GM10266 (cell line): Measurements from ENCODE around the gene ADAM33.

Experiments used
- DNase-seq: peaks from one replicate; pipeline ENCODE4 v3.0.0; 2012; ENCODE audit errors: extremely low spot score
- CTCF ChIP-seq: IDR thresholded peaks from 2 replicates; pipeline ENCODE4 v1.5.1; 2012; ENCODE audit warnings: mild to moderate bottlenecking, low read depth; ENCODE audit not compliant: control insufficient read depth, insufficient read depth; ENCODE audit errors: missing control alignments

ADAM33 gene

GRCh38 chr20:3727401-3728021 is 45.7 kb upstream of the ADAM33 start:
- no peak for TF ChIP-seq CTCF
- no peak for DNase-seq

- no peak for DNase-seq
- TF ChIP-seq CTCF = no peak
These were observed 42.5 kb upstream of the ADAM33 start for GRCh38 chr20:3724356-3724755.

GRCh38 chr20:3723284-3723683 is 41.5 kb upstream of the ADAM33 start:
- TF ChIP-seq CTCF = no peak
- DNase-seq = no peak

- no peak for DNase-seq
- TF ChIP-seq CTCF = no peak
These were observed 40.1 kb upstream of the ADAM33 start for GRCh38 chr20:3721912-3722311.

GRCh38 chr20:3720626-3721025 is 38.8 kb upstream of the ADAM33 start:
- no peak for DNase-seq
- TF ChIP-seq CTCF = no peak

- no peak for DNase-seq
- TF ChIP-seq CTCF = no peak
These were observed 38.3 kb upstream of the ADAM33 start for GRCh38 chr20:3720068-3720467.

GRCh38 chr20:3719046-3719445 is 37.2 kb upstream of the ADAM33 start:
- no peak for TF ChIP-seq CTCF
- DNase-seq = no peak
